GM15510 (cell line): Measurements from ENCODE around the gene AIFM3.

ENCODE experiments used
- POLR2A ChIP-seq: IDR thresholded peaks from 3 replicates; pipeline ENCODE4 v1.6.1; 2011; ENCODE audit warnings: borderline replicate concordance; ENCODE audit not compliant: insufficient read length; ENCODE audit errors: extremely low read depth

Gene AIFM3

GRCh38 chr22:20953668-20954500 lies 13.2 kb upstream of the AIFM3 start:
- no peak for TF ChIP-seq POLR2A

GRCh38 chr22:20955548-20955947 lies 11.5 kb upstream of the AIFM3 start:
- TF ChIP-seq POLR2A: no peak

- TF ChIP-seq POLR2A: no peak
These were observed 10.6 kb upstream of the AIFM3 start for GRCh38 chr22:20956258-20957101.

GRCh38 chr22:20957102-20957682 lies 9.9 kb upstream of the AIFM3 start:
- no peak for TF ChIP-seq POLR2A

- TF ChIP-seq POLR2A: peak; percentile 23
These were observed 9.2 kb upstream of the AIFM3 start for GRCh38 chr22:20957683-20958431.

GRCh38 chr22:20959578-20960461 lies 7.2 kb upstream of the AIFM3 start:
- TF ChIP-seq POLR2A: no peak

DNA sequence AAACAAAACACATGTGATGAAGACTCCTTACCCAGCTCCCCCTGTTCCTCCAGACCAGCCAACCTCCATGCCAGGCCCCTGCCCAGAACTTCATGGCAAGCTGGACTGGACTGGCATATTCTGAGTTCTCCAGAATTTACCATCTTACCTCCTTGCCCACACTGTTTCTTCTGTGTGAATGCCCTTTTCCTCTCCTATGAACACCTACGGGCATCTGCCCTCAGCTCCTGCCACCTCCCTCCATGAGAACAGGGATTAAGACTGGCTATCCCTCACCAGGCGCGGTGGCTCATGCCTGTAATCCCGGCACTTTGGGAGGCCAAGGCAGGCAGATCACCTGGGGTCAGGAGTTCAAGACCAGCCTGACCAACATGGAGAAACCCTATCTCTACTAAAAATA lies 6.4 kb upstream of the AIFM3 start:
- TF ChIP-seq POLR2A: no peak

GRCh38 chr22:20962491-20962945 lies 4.5 kb upstream of the AIFM3 start:
- TF ChIP-seq POLR2A: no peak

GRCh38 chr22:20963201-20964052 lies 3.6 kb upstream of the AIFM3 start:
- no peak for TF ChIP-seq POLR2A

DNA sequence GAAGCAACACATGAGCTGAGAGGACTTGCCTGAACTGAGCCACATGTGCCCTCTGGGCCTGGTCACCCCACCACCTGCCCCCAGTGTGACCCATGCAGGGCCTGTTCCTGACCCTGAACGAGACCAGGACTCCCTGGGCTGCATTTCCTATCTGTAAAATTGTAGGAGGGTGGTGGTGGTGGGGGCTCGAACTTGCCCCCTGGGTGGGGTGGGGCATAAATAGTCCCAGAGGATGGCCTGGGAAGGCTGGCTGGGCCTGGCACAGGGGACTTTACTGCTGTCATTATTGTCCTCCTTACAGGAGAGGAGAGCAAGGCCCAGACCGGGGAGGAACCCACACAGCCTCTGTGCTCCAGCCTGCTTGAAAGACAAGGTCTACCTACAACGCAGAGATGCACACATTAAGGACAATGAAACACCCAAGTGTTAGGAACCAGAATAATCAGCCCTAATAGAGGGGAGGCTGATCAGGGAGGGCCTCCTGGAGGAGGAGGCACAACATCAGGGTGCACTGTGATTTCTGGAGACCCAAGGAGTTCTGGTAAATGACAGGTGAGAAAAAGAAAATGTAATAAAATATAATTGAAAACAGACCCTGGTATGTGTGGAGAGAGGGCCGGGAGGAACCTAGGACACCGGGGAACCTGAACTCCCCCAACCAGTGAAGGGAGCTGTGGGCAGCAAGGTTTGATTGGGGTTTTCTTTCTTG lies 2.8 kb upstream of the AIFM3 start:
- TF ChIP-seq POLR2A: no peak

- no peak for TF ChIP-seq POLR2A
These were observed 2.3 kb upstream of the AIFM3 start for GRCh38 chr22:20964799-20965103.
